Measurements from ENCODE around the gene PSKH1.

The PSKH1 gene

DNA sequence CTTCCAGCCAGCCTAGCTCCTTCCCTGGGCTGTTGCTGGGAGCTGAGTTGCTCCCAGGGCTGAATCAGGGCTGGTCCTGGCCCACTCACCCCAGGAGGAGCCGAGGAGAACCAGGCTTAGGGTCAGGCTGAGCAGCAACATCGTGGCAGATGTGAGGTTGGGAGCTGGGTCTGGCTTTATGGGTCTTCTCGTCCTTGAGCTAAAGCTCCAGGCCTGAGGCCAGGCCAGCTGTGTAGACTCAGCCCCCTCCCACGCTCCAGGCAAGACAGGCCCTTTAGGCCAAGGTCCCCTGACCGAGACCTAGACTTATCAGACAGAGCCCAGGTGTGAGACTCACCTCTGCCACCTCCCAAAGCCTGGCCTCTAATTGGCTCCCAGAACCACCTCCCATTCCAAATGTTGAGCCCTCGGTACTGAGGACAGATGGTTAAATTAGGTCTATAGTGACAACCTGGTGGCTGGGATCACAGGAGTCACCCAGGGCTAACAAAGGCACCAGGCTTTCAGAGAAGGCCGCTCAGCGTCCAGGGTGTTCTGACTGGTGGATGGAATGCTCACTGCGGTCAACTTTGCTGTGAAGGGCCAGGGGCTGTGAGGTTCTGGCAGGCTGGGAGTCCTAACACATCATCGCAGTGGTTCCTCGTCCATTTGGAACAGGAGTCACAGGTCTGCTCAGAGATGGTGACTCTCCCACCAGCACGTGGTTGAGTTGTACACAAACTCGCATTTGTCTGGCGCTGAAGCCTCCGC lies 38.8 kb downstream of the PSKH1 start, which contains the start of gene CTRL:
CTRL (minus strand) TSS at position 151 of the 750 bp plus-strand sequence; CDS start at position 141, 10 bp downstream.
- H3K4me1 ChIP-seq, result peaks cover 5% of the 10 kb centered on the region
- peaks cover 5% of the 10 kb centered on the region; the same call in 1 of the 2 replicates for H3K36me3 ChIP-seq
- no peaks in the 10 kb centered on the region for H3K27me3 ChIP-seq
- no peak within 1 kb of the TSS for H3K4me3 ChIP-seq (ENCODE audit: low read depth, low read length)
- peak; percentile 13 for DNase-seq
- 0 out of 2 replicates have a peak, but pooled peaks have one; percentile 10 for TF ChIP-seq CTCF (IDR thresholded peaks at IDR 0.05; ENCODE audit: low read depth, low read length)
- no peaks in the 10 kb centered on the region for H3K9me3 ChIP-seq

GRCh38 chr16:67932462-67932840 lies 39.4 kb downstream of the PSKH1 start:
- Histone ChIP-seq H3K4me1 (peaks cover 3% of the 10 kb centered on the region; the same call in 1 of the 2 replicates), H3K4me3 (ENCODE audit: low read depth, low read length) (no peak overlapping the region), H3K27me3 (no peaks in the 10 kb centered on the region), H3K36me3 (peaks cover 3% of the 10 kb centered on the region; the same call in 1 of the 2 replicates), H3K9me3 (no peaks in the 10 kb centered on the region)
- TF ChIP-seq CTCF (IDR thresholded peaks at IDR 0.05; ENCODE audit: low read depth, low read length), result no peak
- no peak for DNase-seq

DNA sequence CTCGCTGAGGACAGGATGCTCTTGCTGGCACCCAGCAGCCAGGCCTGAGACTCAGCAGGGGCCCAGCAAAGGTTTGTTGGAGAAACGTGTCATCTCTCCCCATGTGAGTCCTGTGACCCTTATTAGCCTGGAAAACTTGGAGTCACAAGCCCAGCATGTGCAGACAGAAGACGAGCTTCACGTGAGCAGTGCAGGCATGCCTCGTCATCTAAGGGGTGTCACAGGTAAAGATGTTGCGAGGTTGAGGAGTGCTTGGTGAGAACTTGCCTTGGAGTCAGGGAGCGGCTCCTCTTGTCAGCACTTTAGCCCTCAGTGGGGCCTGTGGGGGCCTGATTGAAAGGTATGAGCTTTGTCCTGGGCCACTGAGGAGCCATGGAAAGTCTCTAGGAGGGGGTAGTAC lies 40.8 kb downstream of the PSKH1 start:
- Histone ChIP-seq H3K27me3 (no peaks in the 10 kb centered on the region), H3K36me3 (no peaks in the 10 kb centered on the region; the same call in 1 of the 2 replicates), H3K4me1 (no peaks in the 10 kb centered on the region; the same call in 1 of the 2 replicates), H3K9me3 (no peaks in the 10 kb centered on the region), H3K4me3 (ENCODE audit: low read depth, low read length) (no peak overlapping the region; the same call in 1 of the 2 replicates)
- TF ChIP-seq CTCF (IDR thresholded peaks at IDR 0.05; ENCODE audit: low read depth, low read length), result no peak
- DNase-seq, result no peak

GRCh38 chr16:67934306-67935100 lies 41.4 kb downstream of the PSKH1 start:
- no peak for TF ChIP-seq CTCF (IDR thresholded peaks at IDR 0.05; ENCODE audit: low read depth, low read length)
- H3K4me1 ChIP-seq, result no peaks in the 10 kb centered on the region; the same call in 1 of the 2 replicates
- no peaks in the 10 kb centered on the region for H3K36me3 ChIP-seq
- no peaks in the 10 kb centered on the region for H3K9me3 ChIP-seq
- DNase-seq, result peak; percentile 24
- peak overlapping the region; percentile 86 for H3K4me3 ChIP-seq (ENCODE audit: low read depth, low read length)
- no peaks in the 10 kb centered on the region for H3K27me3 ChIP-seq

- no peak for TF ChIP-seq CTCF (IDR thresholded peaks at IDR 0.05; ENCODE audit: low read depth, low read length)
- H3K9me3 ChIP-seq, result no peaks in the 10 kb centered on the region
- H3K4me3 ChIP-seq (ENCODE audit: low read depth, low read length), result peak overlapping the region; percentile 86
- H3K4me1 ChIP-seq, result no peaks in the 10 kb centered on the region; the same call in 1 of the 2 replicates
- H3K36me3 ChIP-seq, result no peaks in the 10 kb centered on the region
- H3K27me3 ChIP-seq, result no peaks in the 10 kb centered on the region
- DNase-seq, result no peak
Measured at GRCh38 chr16:67935101-67935401, 42.0 kb downstream of the PSKH1 start.
